ENCODE results near the gene RTP2.
A peak's percentile ranks its signal among the peaks of the same experiment; 100 is the strongest.

RTP2 gene

GRCh38 chr3:187702507-187703033 lies at the start of gene RTP2:
TSS of gene RTP2 (minus strand) at chr3:187702557. CDS start at chr3:187702128, 429 bp downstream.
- no peak for DNase-seq (ENCODE audit: low spot score)

GRCh38 chr3:187750513-187751123 lies 48.3 kb upstream of the RTP2 start:
- no peak for DNase-seq (ENCODE audit: low spot score)

- DNase-seq (ENCODE audit: low spot score), result no peak
Observed at GRCh38 chr3:187750006-187750512, 47.7 kb upstream of the RTP2 start.

- DNase-seq (ENCODE audit: low spot score), result peak; percentile 59
Observed at GRCh38 chr3:187748050-187748481, 45.7 kb upstream of the RTP2 start.

GRCh38 chr3:187747506-187747905 lies 45.1 kb upstream of the RTP2 start:
- no peak for DNase-seq (ENCODE audit: low spot score)

GRCh38 chr3:187746442-187747281 lies 44.3 kb upstream of the RTP2 start:
- no peak for DNase-seq (ENCODE audit: low spot score)

- DNase-seq (ENCODE audit: low spot score), result no peak
Observed at GRCh38 chr3:187746059-187746441, 43.7 kb upstream of the RTP2 start.

- DNase-seq (ENCODE audit: low spot score), result peak; percentile 86
Observed at GRCh38 chr3:187745201-187746058, 43.1 kb upstream of the RTP2 start, which contains the start of gene BCL6. TSS of gene BCL6 (minus strand) at chr3:187745468. CDS start at chr3:187733693, 11,775 bp downstream.

GRCh38 chr3:187744169-187745151 lies 42.1 kb upstream of the RTP2 start:
- peak; percentile 54 for DNase-seq (ENCODE audit: low spot score)

- DNase-seq (ENCODE audit: low spot score), result no peak
Observed at GRCh38 chr3:187743195-187744141, 41.1 kb upstream of the RTP2 start.

GRCh38 chr3:187742351-187743171 lies 40.2 kb upstream of the RTP2 start:
- no peak for DNase-seq (ENCODE audit: low spot score)

- peak; percentile 51 for DNase-seq (ENCODE audit: low spot score)
Observed at GRCh38 chr3:187741403-187742350, 39.3 kb upstream of the RTP2 start.

- peak; percentile 80 for DNase-seq (ENCODE audit: low spot score)
Observed at GRCh38 chr3:187740421-187741399, 38.4 kb upstream of the RTP2 start.

- peak; percentile 82 for DNase-seq (ENCODE audit: low spot score)
Observed at GRCh38 chr3:187739561-187740332, 37.4 kb upstream of the RTP2 start.

GRCh38 chr3:187739094-187739560 lies 36.8 kb upstream of the RTP2 start:
- DNase-seq (ENCODE audit: low spot score), result no peak

All from D341Med (cell line).